Measurements from ENCODE around the gene KNSTRN. TPM values are rescaled to one million over a fixed set of nuclear protein-coding genes. Genes with fewer than 3 reads are reported as not detected.

The KNSTRN gene, protein sequence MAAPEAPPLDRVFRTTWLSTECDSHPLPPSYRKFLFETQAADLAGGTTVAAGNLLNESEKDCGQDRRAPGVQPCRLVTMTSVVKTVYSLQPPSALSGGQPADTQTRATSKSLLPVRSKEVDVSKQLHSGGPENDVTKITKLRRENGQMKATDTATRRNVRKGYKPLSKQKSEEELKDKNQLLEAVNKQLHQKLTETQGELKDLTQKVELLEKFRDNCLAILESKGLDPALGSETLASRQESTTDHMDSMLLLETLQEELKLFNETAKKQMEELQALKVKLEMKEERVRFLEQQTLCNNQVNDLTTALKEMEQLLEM
- total RNA-seq (2022; extraction: Qiagen RNA extraction; ENCODE audit: low read depth): 42.4 to 50.4 TPM (median 46.8 TPM) in 5 replicates

DNA sequence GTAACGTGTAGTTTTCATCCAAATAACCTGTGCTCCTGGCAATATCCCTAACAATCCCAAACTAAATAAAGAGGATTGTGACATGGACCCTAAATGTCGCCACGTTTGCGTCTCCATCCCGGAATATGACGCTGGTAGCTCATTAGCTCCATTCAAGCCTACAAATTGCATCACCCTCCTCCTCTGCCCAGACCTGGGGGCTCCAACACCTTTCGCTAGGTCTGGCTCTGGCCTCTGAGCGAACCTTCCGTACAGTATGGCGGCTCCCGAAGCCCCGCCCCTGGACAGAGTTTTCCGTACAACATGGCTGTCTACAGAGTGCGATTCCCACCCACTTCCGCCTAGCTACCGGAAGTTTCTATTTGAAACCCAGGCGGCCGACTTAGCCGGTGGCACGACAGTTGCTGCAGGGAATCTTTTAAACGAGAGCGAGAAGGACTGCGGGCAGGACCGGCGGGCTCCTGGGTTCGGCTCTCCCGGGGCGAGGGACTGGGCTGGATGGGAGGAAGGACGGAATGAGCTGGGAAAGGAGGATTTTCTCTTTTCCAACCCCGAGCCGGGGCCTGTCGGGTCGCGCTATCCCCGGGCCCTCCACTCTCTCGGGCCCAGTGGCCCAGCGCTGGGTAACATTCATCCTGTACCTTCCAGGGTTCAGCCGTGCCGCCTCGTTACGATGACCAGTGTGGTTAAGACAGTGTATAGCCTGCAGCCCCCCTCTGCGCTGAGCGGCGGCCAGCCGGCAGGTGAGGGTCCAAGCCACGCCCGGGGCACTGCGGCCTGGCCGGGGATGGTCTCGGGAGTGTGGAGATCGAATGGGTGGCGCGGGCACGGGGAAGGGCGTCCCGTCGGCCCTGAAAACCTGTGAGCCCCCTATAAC lies at the start of gene KNSTRN:
TSS of gene KNSTRN (plus strand) at position 142 of the 877 bp plus-strand sequence. CDS start at position 257, 115 bp downstream.

DNA sequence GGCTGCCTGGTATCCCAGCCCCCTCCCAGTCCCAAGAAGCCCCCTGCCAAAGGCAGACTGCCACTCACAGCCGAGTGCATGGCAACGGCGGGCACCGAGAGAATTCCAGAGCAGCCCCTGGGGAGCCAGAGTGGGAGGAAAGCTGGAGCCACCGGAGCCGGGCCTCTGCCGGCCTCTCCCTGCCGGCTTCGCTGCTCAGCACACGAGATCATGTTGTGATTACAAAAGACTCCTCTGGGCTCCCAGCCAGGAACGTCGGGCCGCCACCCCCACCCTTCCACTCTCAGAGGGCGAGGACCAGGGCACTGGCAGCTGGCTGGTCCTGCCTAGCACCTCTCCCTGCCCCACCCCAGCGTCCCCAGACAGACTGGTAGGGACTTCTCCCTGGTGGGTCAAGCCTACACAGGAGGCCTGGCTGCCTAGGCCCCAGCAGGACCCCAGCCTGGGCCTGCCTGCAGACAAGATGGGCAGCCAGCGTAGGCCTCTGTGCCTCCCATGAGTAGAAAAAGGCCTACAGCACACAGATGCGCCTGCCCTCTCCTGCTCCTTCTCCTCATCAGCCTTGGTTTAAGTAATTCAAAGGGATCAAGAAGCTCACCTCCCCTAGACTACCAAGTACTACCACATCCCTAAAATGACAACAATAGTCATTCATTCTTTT lies 41.7 kb upstream of the KNSTRN start, which contains the start of gene CCDC9B:
TSS of gene CCDC9B (minus strand) at position 200 of the 661 bp plus-strand sequence. CDS start at position 80, 120 bp downstream.

DNA sequence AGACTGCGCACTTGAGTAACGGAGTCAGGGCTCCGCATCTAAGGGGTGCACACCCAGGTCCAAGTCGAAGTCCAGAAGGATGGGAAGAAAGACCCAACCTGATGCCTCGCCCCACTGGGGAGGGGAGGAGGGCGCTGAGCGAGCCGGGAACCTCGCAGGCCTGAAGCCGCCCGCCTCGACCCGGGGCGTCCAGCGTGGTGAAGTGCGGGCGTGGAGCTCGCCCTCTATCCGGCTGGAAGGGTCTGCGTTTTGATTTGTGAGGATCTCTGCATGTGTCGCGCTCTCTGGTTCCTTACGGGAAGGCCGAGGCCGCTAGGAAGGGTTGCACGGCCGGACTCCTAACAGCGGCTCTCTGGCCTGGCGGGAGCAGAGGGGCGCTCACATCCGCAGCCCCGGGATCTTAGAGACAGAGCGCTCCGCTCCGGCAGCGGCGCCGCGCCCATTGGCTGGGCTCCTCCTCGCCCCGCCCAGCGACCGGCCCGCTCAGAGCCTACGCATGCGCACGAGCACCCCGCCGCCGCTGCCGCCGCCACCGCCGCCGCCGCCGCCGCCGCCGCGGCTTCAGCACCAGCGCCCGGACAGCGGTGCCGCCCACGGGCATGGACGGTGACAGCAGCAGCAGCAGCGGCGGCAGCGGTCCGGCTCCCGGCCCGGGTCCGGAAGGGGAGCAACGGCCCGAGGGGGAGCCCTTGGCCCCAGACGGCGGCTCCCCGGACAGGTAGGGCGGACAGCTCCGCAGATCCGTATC lies 24.6 kb upstream of the KNSTRN start, which contains the start of gene DISP2:
TSS of gene DISP2 (plus strand) at position 497 of the 748 bp plus-strand sequence. CDS start at position 600, 103 bp downstream.

DNA sequence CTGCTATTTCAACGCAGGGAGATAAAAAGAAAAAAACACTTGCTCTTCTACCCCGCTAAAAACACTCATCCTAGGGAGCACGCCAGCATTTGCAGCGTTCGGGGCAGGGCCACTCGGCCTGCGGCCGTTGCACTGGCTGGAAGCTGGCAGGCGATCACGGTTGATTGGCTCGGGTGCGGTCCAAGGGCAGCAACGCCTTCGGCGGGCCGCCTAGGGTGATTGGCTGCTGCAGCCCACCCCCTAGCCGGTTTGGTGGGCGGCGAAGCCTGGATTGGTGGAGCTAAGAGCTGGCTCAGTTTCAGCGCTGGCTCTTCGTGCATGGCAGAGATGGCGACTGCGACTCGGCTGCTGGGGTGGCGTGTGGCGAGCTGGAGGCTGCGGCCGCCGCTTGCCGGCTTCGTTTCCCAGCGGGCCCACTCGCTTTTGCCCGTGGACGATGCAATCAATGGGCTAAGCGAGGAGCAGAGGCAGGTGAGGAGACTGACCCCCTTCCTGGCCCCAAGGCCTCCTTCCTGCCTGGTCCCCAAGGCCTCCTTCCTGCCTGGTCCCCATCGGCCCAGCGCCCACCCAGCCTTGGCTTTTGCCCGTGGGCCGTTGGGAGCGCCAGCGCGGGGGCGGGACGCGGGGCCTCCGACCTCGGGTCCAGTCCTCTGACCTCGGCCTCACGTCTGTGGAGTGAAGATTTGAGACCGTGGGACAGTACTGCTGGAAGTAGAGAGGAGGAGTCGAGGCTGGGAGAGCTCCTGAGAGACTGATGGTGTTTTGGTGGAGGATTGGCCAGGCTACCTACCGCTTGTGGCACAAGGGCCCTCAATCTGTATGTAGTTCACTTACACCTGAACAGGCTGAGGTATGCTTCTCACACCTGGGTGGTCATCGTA lies 23.2 kb downstream of the KNSTRN start, which contains the start of gene IVD:
TSS of gene IVD (plus strand) at position 295 of the 881 bp plus-strand sequence. CDS start at position 328, 33 bp downstream.

DNA sequence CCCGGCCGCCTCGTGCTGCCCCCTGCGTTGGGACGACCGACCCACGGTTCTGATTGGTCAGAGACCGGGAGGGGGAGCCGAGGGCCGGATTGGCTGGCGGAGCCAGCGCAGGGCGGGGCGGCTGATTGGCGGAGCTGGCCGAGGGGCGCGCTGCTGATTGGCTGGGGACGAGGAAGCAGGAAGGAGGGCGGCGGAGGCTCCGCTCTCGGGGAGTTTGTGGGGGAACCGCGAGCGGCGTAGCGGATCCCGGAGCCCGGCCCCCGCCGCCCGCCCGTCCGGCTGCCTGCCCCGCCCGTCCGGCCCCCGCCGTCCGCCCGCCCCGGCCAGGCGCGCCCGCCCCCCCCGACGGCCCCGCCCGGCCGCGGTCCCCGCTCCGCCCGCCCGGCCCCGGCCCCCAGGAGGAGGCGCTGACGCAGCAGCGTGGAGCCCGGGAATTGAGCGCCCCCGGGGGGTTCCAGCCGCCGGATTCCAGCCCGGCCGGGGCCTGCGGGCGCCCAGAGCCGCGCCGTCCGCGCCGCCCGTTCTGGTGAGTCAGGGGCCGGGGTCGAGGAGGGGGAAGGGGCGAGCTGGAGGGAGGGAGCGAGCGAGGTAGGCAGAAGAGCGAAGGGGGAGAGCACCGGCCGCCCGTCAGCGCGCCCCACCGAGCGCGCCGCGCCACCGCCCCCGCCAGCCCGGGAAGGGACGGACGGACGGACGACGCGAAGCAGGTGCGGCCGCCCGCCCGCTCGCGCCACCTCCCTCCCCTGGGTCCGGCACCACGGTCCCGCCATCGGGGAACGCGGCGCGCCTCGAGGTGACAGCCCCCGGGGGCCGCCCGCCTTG lies 58.4 kb downstream of the KNSTRN start, which contains the start of gene BAHD1:
TSS of gene BAHD1 (plus strand) at position 211 of the 822 bp plus-strand sequence. CDS start 17,512 bp downstream, outside the sequence.

Other genes with a start within 250 kb of the KNSTRN start
- gene BUB1B, start 221.7 kb upstream of the KNSTRN start, total RNA-seq (2022; extraction: Qiagen RNA extraction; ENCODE audit: low read depth): 27.7 to 33.5 TPM (median 33.0 TPM) in 5 replicates
- 0.14 to 0.56 TPM (median 0.31 TPM) in 5 replicates for gene PAK6, start 143.7 kb upstream of the KNSTRN start, total RNA-seq (2022; extraction: Qiagen RNA extraction; ENCODE audit: low read depth)
- 0.11 to 0.28 TPM (median 0.20 TPM) in 5 replicates for gene ANKRD63, start 99.7 kb upstream of the KNSTRN start, total RNA-seq (2022; extraction: Qiagen RNA extraction; ENCODE audit: low read depth)
- 0.39 to 1.3 TPM (median 0.79 TPM) in 5 replicates for gene PLCB2, start 74.8 kb upstream of the KNSTRN start, total RNA-seq (2022; extraction: Qiagen RNA extraction; ENCODE audit: low read depth)
- 5.1 to 8.0 TPM (median 6.3 TPM) in 5 replicates for gene INAFM2, start 59.0 kb upstream of the KNSTRN start, total RNA-seq (2022; extraction: Qiagen RNA extraction; ENCODE audit: low read depth)
- 17.2 to 20.4 TPM (median 18.0 TPM) in 5 replicates for gene CCDC9B, start 41.8 kb upstream of the KNSTRN start, total RNA-seq (2022; extraction: Qiagen RNA extraction; ENCODE audit: low read depth)
- gene PHGR1, start 31.7 kb upstream of the KNSTRN start, total RNA-seq (2022; extraction: Qiagen RNA extraction; ENCODE audit: low read depth): not detected in 5 replicates
- gene DISP2, start 24.5 kb upstream of the KNSTRN start, total RNA-seq (2022; extraction: Qiagen RNA extraction; ENCODE audit: low read depth): 0.32 to 1.3 TPM (median 1.2 TPM) in 5 replicates
- 12.0 to 15.3 TPM (median 14.2 TPM) in 5 replicates for gene IVD, start 23.1 kb downstream of the KNSTRN start, total RNA-seq (2022; extraction: Qiagen RNA extraction; ENCODE audit: low read depth)
- 11.3 to 13.3 TPM (median 12.0 TPM) in 5 replicates for gene BAHD1, start 58.2 kb downstream of the KNSTRN start, total RNA-seq (2022; extraction: Qiagen RNA extraction; ENCODE audit: low read depth)
- 14.7 to 21.4 TPM (median 18.3 TPM) in 5 replicates for gene CHST14, start 88.3 kb downstream of the KNSTRN start, total RNA-seq (2022; extraction: Qiagen RNA extraction; ENCODE audit: low read depth)
- 13.8 to 20.0 TPM (median 18.1 TPM) in 5 replicates for gene CCDC32, start 182.3 kb downstream of the KNSTRN start, total RNA-seq (2022; extraction: Qiagen RNA extraction; ENCODE audit: low read depth)
- gene RPUSD2, start 186.6 kb downstream of the KNSTRN start, total RNA-seq (2022; extraction: Qiagen RNA extraction; ENCODE audit: low read depth): 15.2 to 16.6 TPM (median 16.0 TPM) in 5 replicates
- gene KNL1, start 211.5 kb downstream of the KNSTRN start, total RNA-seq (2022; extraction: Qiagen RNA extraction; ENCODE audit: low read depth): 6.4 to 9.4 TPM (median 8.4 TPM) in 5 replicates